ENCODE measurements around the gene TMCC2.

The TMCC2 gene

GRCh38 chr1:205249651-205250050 lies 21.9 kb downstream of the TMCC2 start:
- peak; percentile 24; the same call in 2 of the 3 replicates for ATAC-seq
- TF ChIP-seq ZFP30 (CRISPR knock-in tag; IDR thresholded peaks at IDR 0.05) (no peak), ZFP3 (CRISPR knock-in tag; IDR thresholded peaks at IDR 0.05) (no peak), SNAI2 (CRISPR knock-in tag; IDR thresholded peaks at IDR 0.05) (no peak), ARNTL (CRISPR knock-in tag; IDR thresholded peaks at IDR 0.05; ENCODE audit: borderline replicate concordance, low read depth) (no peak), GLIS3 (CRISPR knock-in tag; IDR thresholded peaks at IDR 0.05) (no peak), TOX (CRISPR knock-in tag; IDR thresholded peaks at IDR 0.05; ENCODE audit: borderline replicate concordance) (no peak), ZNF70 (CRISPR knock-in tag; IDR thresholded peaks at IDR 0.05) (no peak), PPARA (CRISPR knock-in tag; IDR thresholded peaks at IDR 0.05; ENCODE audit: borderline replicate concordance) (no peak), CSDC2 (CRISPR knock-in tag; IDR thresholded peaks at IDR 0.05) (no peak), OSR1 (CRISPR knock-in tag; IDR thresholded peaks at IDR 0.05) (no peak), RARB (CRISPR knock-in tag; IDR thresholded peaks at IDR 0.05) (no peak), TSHZ2 (CRISPR knock-in tag; IDR thresholded peaks at IDR 0.05) (no peak), CSRNP3 (CRISPR knock-in tag; IDR thresholded peaks at IDR 0.05) (no peak), ZC3H10 (CRISPR knock-in tag; IDR thresholded peaks at IDR 0.05) (no peak), ISL1 (CRISPR knock-in tag; IDR thresholded peaks at IDR 0.05) (no peak)
- TF ChIP-seq, protein P1, sequence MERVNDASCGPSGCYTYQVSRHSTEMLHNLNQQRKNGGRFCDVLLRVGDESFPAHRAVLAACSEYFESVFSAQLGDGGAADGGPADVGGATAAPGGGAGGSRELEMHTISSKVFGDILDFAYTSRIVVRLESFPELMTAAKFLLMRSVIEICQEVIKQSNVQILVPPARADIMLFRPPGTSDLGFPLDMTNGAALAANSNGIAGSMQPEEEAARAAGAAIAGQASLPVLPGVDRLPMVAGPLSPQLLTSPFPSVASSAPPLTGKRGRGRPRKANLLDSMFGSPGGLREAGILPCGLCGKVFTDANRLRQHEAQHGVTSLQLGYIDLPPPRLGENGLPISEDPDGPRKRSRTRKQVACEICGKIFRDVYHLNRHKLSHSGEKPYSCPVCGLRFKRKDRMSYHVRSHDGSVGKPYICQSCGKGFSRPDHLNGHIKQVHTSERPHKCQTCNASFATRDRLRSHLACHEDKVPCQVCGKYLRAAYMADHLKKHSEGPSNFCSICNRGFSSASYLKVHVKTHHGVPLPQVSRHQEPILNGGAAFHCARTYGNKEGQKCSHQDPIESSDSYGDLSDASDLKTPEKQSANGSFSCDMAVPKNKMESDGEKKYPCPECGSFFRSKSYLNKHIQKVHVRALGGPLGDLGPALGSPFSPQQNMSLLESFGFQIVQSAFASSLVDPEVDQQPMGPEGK (CRISPR knock-in tag; IDR thresholded peaks at IDR 0.05; ENCODE audit: borderline replicate concordance): no peak

GRCh38 chr1:205250699-205251098 lies 23.0 kb downstream of the TMCC2 start:
- TF ChIP-seq BACH2 (CRISPR knock-in tag; IDR thresholded peaks at IDR 0.05; ENCODE audit: borderline replicate concordance) (no peak), PPARA (CRISPR knock-in tag; IDR thresholded peaks at IDR 0.05; ENCODE audit: borderline replicate concordance) (no peak), ISL1 (CRISPR knock-in tag; IDR thresholded peaks at IDR 0.05) (no peak)
- no peak for ATAC-seq

- ATAC-seq: no peak
- TF ChIP-seq ISL1 (CRISPR knock-in tag; IDR thresholded peaks at IDR 0.05): no peak
- TF ChIP-seq OSR1 (CRISPR knock-in tag; IDR thresholded peaks at IDR 0.05): no peak
- no peak for TF ChIP-seq TSHZ2 (CRISPR knock-in tag; IDR thresholded peaks at IDR 0.05)
- no peak for TF ChIP-seq ZFP30 (CRISPR knock-in tag; IDR thresholded peaks at IDR 0.05)
- TF ChIP-seq ZC3H10 (CRISPR knock-in tag; IDR thresholded peaks at IDR 0.05): no peak
- TF ChIP-seq SNAI2 (CRISPR knock-in tag; IDR thresholded peaks at IDR 0.05): no peak
- TF ChIP-seq, protein P2, sequence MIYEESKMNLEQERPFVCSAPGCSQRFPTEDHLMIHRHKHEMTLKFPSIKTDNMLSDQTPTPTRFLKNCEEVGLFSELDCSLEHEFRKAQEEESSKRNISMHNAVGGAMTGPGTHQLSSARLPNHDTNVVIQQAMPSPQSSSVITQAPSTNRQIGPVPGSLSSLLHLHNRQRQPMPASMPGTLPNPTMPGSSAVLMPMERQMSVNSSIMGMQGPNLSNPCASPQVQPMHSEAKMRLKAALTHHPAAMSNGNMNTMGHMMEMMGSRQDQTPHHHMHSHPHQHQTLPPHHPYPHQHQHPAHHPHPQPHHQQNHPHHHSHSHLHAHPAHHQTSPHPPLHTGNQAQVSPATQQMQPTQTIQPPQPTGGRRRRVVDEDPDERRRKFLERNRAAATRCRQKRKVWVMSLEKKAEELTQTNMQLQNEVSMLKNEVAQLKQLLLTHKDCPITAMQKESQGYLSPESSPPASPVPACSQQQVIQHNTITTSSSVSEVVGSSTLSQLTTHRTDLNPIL (CRISPR knock-in tag; IDR thresholded peaks at IDR 0.05; ENCODE audit: low read depth): no peak
- no peak for TF ChIP-seq TOX (CRISPR knock-in tag; IDR thresholded peaks at IDR 0.05; ENCODE audit: borderline replicate concordance)
- TF ChIP-seq ARNTL (CRISPR knock-in tag; IDR thresholded peaks at IDR 0.05; ENCODE audit: borderline replicate concordance, low read depth): no peak
- TF ChIP-seq CSRNP3 (CRISPR knock-in tag; IDR thresholded peaks at IDR 0.05): no peak
- no peak for TF ChIP-seq RARB (CRISPR knock-in tag; IDR thresholded peaks at IDR 0.05)
- TF ChIP-seq, protein P1 (CRISPR knock-in tag; IDR thresholded peaks at IDR 0.05; ENCODE audit: borderline replicate concordance): no peak
- TF ChIP-seq POU6F1 (CRISPR knock-in tag; IDR thresholded peaks at IDR 0.05; ENCODE audit: borderline replicate concordance, low read depth): no peak
- TF ChIP-seq CSDC2 (CRISPR knock-in tag; IDR thresholded peaks at IDR 0.05): no peak
- no peak for TF ChIP-seq TCF4 (CRISPR knock-in tag; IDR thresholded peaks at IDR 0.05; ENCODE audit: borderline replicate concordance)
- no peak for TF ChIP-seq ZNF70 (CRISPR knock-in tag; IDR thresholded peaks at IDR 0.05)
- no peak for TF ChIP-seq ZFP3 (CRISPR knock-in tag; IDR thresholded peaks at IDR 0.05)
- TF ChIP-seq PPARA (CRISPR knock-in tag; IDR thresholded peaks at IDR 0.05; ENCODE audit: borderline replicate concordance): no peak
- no peak for TF ChIP-seq GLIS3 (CRISPR knock-in tag; IDR thresholded peaks at IDR 0.05)
These were observed 23.8 kb downstream of the TMCC2 start for GRCh38 chr1:205251576-205251975.
